Common myeloid progenitor, CD34-positive (primary cell): ENCODE measurements around the gene SLC7A8.

Source experiments
- CTCF ChIA-PET: fragments of 350-600 bp; sonication (Branson Sonifier 250); formaldehyde crosslinking; loops from one replicate; lab custom pipeline; 2021; ENCODE audit warnings: antibody characterized with exemption; lab: Charles Lee
- POLR2A ChIA-PET: fragments of 350-600 bp; sonication (Branson Sonifier 250); formaldehyde crosslinking; loops from one replicate; lab custom pipeline; 2021; ENCODE audit warnings: antibody characterized with exemption; lab: Charles Lee
- DNase-seq, 3 donors: peaks; one replicate each; pipeline versions ENCODE4 v3.0.0 to v3.0.0-alpha.2; 2013
- H3K27ac ChIP-seq, 2 experiments: 1 replicate in 1 of 2; 2 replicates in 1 of 2; pipeline ENCODE4 v1.7.0; 2013; ENCODE audit warnings: inconsistent platforms in 2 of 2, low read length in 2 of 2, mild to moderate bottlenecking in 2 of 2, low read depth in 1 of 2, moderate library complexity in 1 of 2; ENCODE audit not compliant: severe bottlenecking in 2 of 2, insufficient read depth in 1 of 2, poor library complexity in 1 of 2
- H3K27me3 ChIP-seq, 5 experiments: replicated peaks in 2 of 5; 1 replicate in 3 of 5; 2 replicates in 2 of 5; pipeline versions ENCODE4 v1.6.1 to v1.7.0; 2013; ENCODE audit warnings: low read length in 4 of 5, mild to moderate bottlenecking in 2 of 5, moderate library complexity in 2 of 5, inconsistent platforms in 1 of 5; ENCODE audit not compliant: insufficient read depth in 5 of 5, control insufficient read depth in 4 of 5
- H3K36me3 ChIP-seq, 4 experiments: 1 replicate in 2 of 4; 2 replicates in 2 of 4; pipeline versions ENCODE4 v1.6.1 to v1.7.0; 2013; ENCODE audit warnings: low read length in 3 of 4, control low read depth in 1 of 4, mild to moderate bottlenecking in 1 of 4; ENCODE audit not compliant: control insufficient read depth in 4 of 4, insufficient read depth in 4 of 4
- H3K4me1 ChIP-seq, 4 experiments: 1 replicate in 3 of 4; 2 replicates in 1 of 4; pipeline versions ENCODE4 v1.6.1 to v1.7.1; 2013; ENCODE audit warnings: low read length in 3 of 4, mild to moderate bottlenecking in 3 of 4, control low read depth in 1 of 4, inconsistent platforms in 1 of 4, moderate library complexity in 1 of 4; ENCODE audit not compliant: control insufficient read depth in 4 of 4, insufficient read depth in 4 of 4; ENCODE audit errors: control extremely low read depth in 1 of 4
- H3K4me3 ChIP-seq, 7 experiments: 1 replicate in 4 of 7; 2 replicates in 3 of 7; pipeline versions ENCODE4 v1.5.1 to v1.7.0; 2013; ENCODE audit warnings: mild to moderate bottlenecking in 7 of 7, low read length in 6 of 7, moderate library complexity in 6 of 7, inconsistent platforms in 2 of 7, low read depth in 2 of 7, control low read depth in 1 of 7; ENCODE audit not compliant: insufficient read depth in 4 of 7, control insufficient read depth in 1 of 7; ENCODE audit errors: extremely low read depth in 1 of 7
- H3K9me3 ChIP-seq, 5 experiments: 1 replicate in 4 of 5; 2 replicates in 1 of 5; pipeline versions ENCODE4 v1.6.1 to v1.7.1; 2013; ENCODE audit warnings: low read length in 4 of 5, mild to moderate bottlenecking in 2 of 5, inconsistent platforms in 1 of 5, low read depth in 1 of 5, moderate library complexity in 1 of 5; ENCODE audit not compliant: control insufficient read depth in 4 of 5, insufficient read depth in 2 of 5; ENCODE audit errors: control extremely low read depth in 1 of 5
- WGBS: methylation state at CpG from one replicate; pipeline ENCODE4 v1.1.5; 2013; ENCODE audit not compliant: insufficient coverage; 5-methylcytosine and 5-hydroxymethylcytosine counted together

The SLC7A8 gene

DNA sequence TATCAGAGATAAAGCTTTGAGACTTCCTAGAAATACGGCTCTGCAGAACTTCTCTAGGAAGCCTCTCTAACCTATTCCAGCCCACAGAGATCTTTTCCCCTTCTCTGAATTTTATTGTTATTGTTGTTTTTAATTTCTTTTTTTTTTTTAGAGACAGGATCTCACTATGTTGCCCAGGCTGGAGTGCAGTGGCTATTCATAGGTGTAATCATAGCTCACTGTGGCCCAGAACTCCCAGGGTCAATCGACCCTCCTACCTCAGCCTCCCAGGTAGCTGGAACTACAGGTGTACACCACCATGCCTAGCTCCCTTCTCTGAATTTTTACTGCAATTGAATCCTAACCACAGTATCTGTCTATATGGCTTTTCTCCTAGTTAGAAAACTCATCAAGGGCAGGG lies 19.6 kb downstream of the SLC7A8 start:
- H3K4me1 ChIP-seq: peaks cover 4 to 30% (median 26%) of the 10 kb centered on the region in 4 experiments
- ChIA-PET POLR2A (no interaction called here), CTCF (interaction anchor here (0.7 to 3.8 kb wide), 4 partner anchors 10 to 39 kb away, joined by 3 to 22 read pairs (median 10); partner anchors contain the start of gene SLC7A8)
- H3K27me3 ChIP-seq: no peaks in the 10 kb centered on the region
- H3K4me3 ChIP-seq: no peak overlapping the region
- no peaks in the 10 kb centered on the region for H3K36me3 ChIP-seq
- H3K27ac ChIP-seq: no peak overlapping the region
- WGBS: 100% methylated on average over 1 of the region's 2 CpGs
- no peak for DNase-seq
- no peaks in the 10 kb centered on the region for H3K9me3 ChIP-seq

DNA sequence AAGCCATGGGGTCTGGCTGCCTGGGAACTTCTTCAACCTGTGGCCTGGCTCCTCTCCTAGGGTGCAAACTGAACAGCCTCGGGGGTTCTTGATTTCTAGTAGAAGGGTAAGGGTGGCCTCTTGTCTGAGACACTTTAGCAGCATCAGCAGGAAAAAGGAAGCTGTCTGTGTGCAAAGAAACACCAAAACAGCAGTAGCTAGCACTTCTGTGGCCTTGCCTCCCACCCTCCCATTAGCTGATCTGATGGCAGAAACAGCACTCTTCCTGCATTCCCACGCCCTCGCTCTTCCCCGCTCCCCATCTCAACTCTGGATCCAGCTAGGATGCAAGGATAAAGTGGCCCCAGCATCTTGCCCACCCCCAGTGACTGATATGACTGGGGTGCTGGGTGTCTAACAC lies 20.7 kb downstream of the SLC7A8 start:
- peak in 1 of 3 donors; percentile 34 for DNase-seq
- ChIA-PET POLR2A (no interaction called here), CTCF (interaction anchor here (0.8 to 3.8 kb wide), 8 partner anchors 11 to 42 kb away, joined by 3 to 22 read pairs (median 4); partner anchors contain the start of gene SLC7A8)
- 20% methylated on average over 1 of the region's 4 CpGs for WGBS
- Histone ChIP-seq H3K9me3 (no peaks in the 10 kb centered on the region), H3K27ac (no peak overlapping the region), H3K4me1 (peaks cover 4 to 30% (median 26%) of the 10 kb centered on the region in 4 experiments), H3K36me3 (no peaks in the 10 kb centered on the region), H3K4me3 (no peak overlapping the region), H3K27me3 (no peaks in the 10 kb centered on the region)

GRCh38 chr14:23162005-23162404 lies 21.5 kb downstream of the SLC7A8 start:
- Histone ChIP-seq H3K27ac (no peak overlapping the region), H3K4me1 (peaks cover 4 to 30% (median 26%) of the 10 kb centered on the region in 4 experiments), H3K36me3 (no peaks in the 10 kb centered on the region), H3K27me3 (no peaks in the 10 kb centered on the region), H3K4me3 (no peak overlapping the region), H3K9me3 (no peaks in the 10 kb centered on the region)
- POLR2A ChIA-PET: interaction anchor here (0.6 to 0.8 kb wide), 3 partner anchors 25 to 297 kb away, joined by 3 read pairs; no protein-coding TSS in a partner anchor
- WGBS: 59% methylated on average over 4 of the region's 5 CpGs
- CTCF ChIA-PET: interaction anchor here (0.7 to 3.8 kb wide), 11 partner anchors 9 to 93 kb away, joined by 3 to 22 read pairs (median 4); partner anchors contain the start of gene SLC7A8
- no peak for DNase-seq

GRCh38 chr14:23160924-23161522 lies 22.4 kb downstream of the SLC7A8 start:
- peaks cover 4 to 30% (median 26%) of the 10 kb centered on the region in 4 experiments for H3K4me1 ChIP-seq
- POLR2A ChIA-PET: no interaction called here

GRCh38 chr14:23159532-23159931 lies 23.9 kb downstream of the SLC7A8 start:
- DNase-seq: no peak
- CTCF ChIA-PET: interaction anchor here (1.2 to 1.5 kb wide), 2 partner anchors 23 to 39 kb away, joined by 4 to 5 read pairs; no protein-coding TSS in a partner anchor
- Histone ChIP-seq H3K9me3 (no peaks in the 10 kb centered on the region), H3K36me3 (no peaks in the 10 kb centered on the region), H3K27ac (peak overlapping the region in 1 of 2 experiments; percentile 8), H3K4me3 (no peak overlapping the region), H3K4me1 (peaks cover 4 to 34% (median 29%) of the 10 kb centered on the region in 4 experiments), H3K27me3 (no peaks in the 10 kb centered on the region)
- WGBS: 93% methylated on average over 1 of the region's 1 CpG
- POLR2A ChIA-PET: no interaction called here

More at GRCh38 chr14:23160924-23161522, 22.4 kb downstream of the SLC7A8 start:
- no peaks in the 10 kb centered on the region for H3K9me3 ChIP-seq
- peak; percentile 54 to 83 (median 83) for DNase-seq
- no peaks in the 10 kb centered on the region for H3K36me3 ChIP-seq
- H3K4me3 ChIP-seq: peak overlapping the region in 1 of 7 experiments; percentile 40
- WGBS: 40% methylated on average over 11 of the region's 11 CpGs
- CTCF ChIA-PET: interaction anchor here (0.6 to 3.8 kb wide), 11 partner anchors 10 to 226 kb away, joined by 3 to 22 read pairs (median 3); partner anchors contain the start of gene SLC7A8
- no peaks in the 10 kb centered on the region for H3K27me3 ChIP-seq
- H3K27ac ChIP-seq: peak overlapping the region in 1 of 2 experiments; percentile 57

DNA sequence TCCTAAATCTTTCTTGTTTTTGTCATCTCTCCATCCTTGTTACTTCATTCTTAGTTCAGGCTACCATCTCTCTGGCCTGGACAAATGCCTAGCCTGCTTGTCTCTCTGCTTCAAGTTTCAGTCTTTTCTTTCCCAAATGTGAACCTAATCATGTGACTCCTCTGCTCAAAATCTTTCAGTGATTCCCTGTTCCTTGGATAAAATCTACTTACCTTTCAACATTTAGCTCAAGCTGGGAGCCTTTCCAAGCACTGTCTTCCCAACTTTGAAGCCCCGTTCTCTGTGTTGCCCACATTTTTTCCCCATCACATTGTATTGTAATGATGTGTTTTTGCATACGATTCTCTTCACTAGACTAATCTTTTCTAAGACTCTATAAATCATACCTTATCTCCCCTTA lies 24.7 kb downstream of the SLC7A8 start:
- DNase-seq: no peak

More for the DNA sequence above, 24.7 kb downstream of the SLC7A8 start:
- H3K9me3 ChIP-seq: no peaks in the 10 kb centered on the region
- POLR2A ChIA-PET: no interaction called here
- CTCF ChIA-PET: interaction anchor here (1.2 kb wide), 1 partner anchor 23 kb away, joined by 4 read pairs; no protein-coding TSS in a partner anchor
- H3K36me3 ChIP-seq: no peaks in the 10 kb centered on the region
- H3K27ac ChIP-seq: no peak overlapping the region
- H3K4me3 ChIP-seq: no peak overlapping the region
- WGBS: no CpG with 5 or more reads among the region's 2 CpGs
- peaks cover 4 to 36% (median 29%) of the 10 kb centered on the region in 4 experiments for H3K4me1 ChIP-seq
- no peaks in the 10 kb centered on the region for H3K27me3 ChIP-seq
